ENCODE measurements around the gene ALKBH2.

ALKBH2 gene

GRCh38 chr12:109088818-109089217, 4.5 kb downstream of the ALKBH2 start:
- no peak for DNase-seq (ENCODE audit: extremely low read depth, low read depth)
- no peak for TF ChIP-seq CTCF (IDR thresholded peaks at IDR 0.05; ENCODE audit: low read depth, low read length)

- no peak for TF ChIP-seq CTCF (IDR thresholded peaks at IDR 0.05; ENCODE audit: low read depth, low read length)
- no peak for DNase-seq (ENCODE audit: extremely low read depth, low read depth)
Measured at GRCh38 chr12:109087250-109087649, 6.0 kb downstream of the ALKBH2 start.

- TF ChIP-seq CTCF (IDR thresholded peaks at IDR 0.05; ENCODE audit: low read depth, low read length), result no peak
- DNase-seq (ENCODE audit: extremely low read depth, low read depth), result no peak
Measured at GRCh38 chr12:109085590-109085989, 7.7 kb downstream of the ALKBH2 start.

GRCh38 chr12:109084425-109084824, 8.8 kb downstream of the ALKBH2 start:
- no peak for DNase-seq (ENCODE audit: extremely low read depth, low read depth)
- TF ChIP-seq CTCF (IDR thresholded peaks at IDR 0.05; ENCODE audit: low read depth, low read length), result no peak

GRCh38 chr12:109082751-109083150, 10.5 kb downstream of the ALKBH2 start:
- no peak for DNase-seq (ENCODE audit: extremely low read depth, low read depth)
- TF ChIP-seq CTCF (IDR thresholded peaks at IDR 0.05; ENCODE audit: low read depth, low read length), result no peak

- TF ChIP-seq CTCF (IDR thresholded peaks at IDR 0.05; ENCODE audit: low read depth, low read length), result no peak
Measured at GRCh38 chr12:109074866-109075265, 18.4 kb downstream of the ALKBH2 start.

GRCh38 chr12:109069307-109070271, 23.7 kb downstream of the ALKBH2 start:
- TF ChIP-seq CTCF (IDR thresholded peaks at IDR 0.05; ENCODE audit: low read depth, low read length), result no peak
- DNase-seq (ENCODE audit: extremely low read depth, low read depth), result no peak

More at GRCh38 chr12:109074866-109075265, 18.4 kb downstream of the ALKBH2 start:
- no peak for DNase-seq (ENCODE audit: extremely low read depth, low read depth)

All from AG09319 (cell line).